HUDEP-2 (cell line): ENCODE measurements around the gene TBCA.
A peak's percentile ranks its signal among the peaks of the same experiment; 100 is the strongest.
"Not testable (repeated sequence)": the region's sequence is repeated elsewhere in the genome, so short reads cannot be mapped to it uniquely, and the experiment has no call there.

Experiments
- DNase-seq, 76 experiments: peaks; one replicate each; lab custom pipeline; 2025; ENCODE audit not compliant: unreplicated experiment in 76 of 76; lab: John Stamatoyannopoulos, UW

TBCA gene

GRCh38 chr5:77718934-77719610 lies 57.1 kb downstream of the TBCA start:
- DNase-seq, result no peak

GRCh38 chr5:77709993-77710685 lies 66.0 kb downstream of the TBCA start:
- DNase-seq, result no peak

- no peak for DNase-seq
Measured at GRCh38 chr5:77709340-77709739, 66.8 kb downstream of the TBCA start.

- no peak for DNase-seq
Measured at GRCh38 chr5:77707791-77708190, 68.3 kb downstream of the TBCA start.

- not testable (repeated sequence) for DNase-seq
Measured at GRCh38 chr5:77699569-77699968, 76.6 kb downstream of the TBCA start.

- DNase-seq, result no peak
Measured at GRCh38 chr5:77698920-77699319, 77.2 kb downstream of the TBCA start.

- no peak for DNase-seq
Measured at GRCh38 chr5:77697692-77698091, 78.4 kb downstream of the TBCA start.

- DNase-seq, result no peak
Measured at GRCh38 chr5:77696120-77696519, 80.0 kb downstream of the TBCA start.

GRCh38 chr5:77693913-77694312 lies 82.2 kb downstream of the TBCA start:
- no peak for DNase-seq

GRCh38 chr5:77683171-77683732 lies 92.9 kb downstream of the TBCA start:
- no peak for DNase-seq

- no peak for DNase-seq
Measured at GRCh38 chr5:77670526-77670925, 105.6 kb downstream of the TBCA start.

GRCh38 chr5:77669677-77670076 lies 106.5 kb downstream of the TBCA start:
- no peak for DNase-seq

GRCh38 chr5:77663090-77663863 lies 112.9 kb downstream of the TBCA start:
- no peak for DNase-seq

- DNase-seq, result no peak
Measured at GRCh38 chr5:77662635-77663034, 113.5 kb downstream of the TBCA start.

GRCh38 chr5:77658662-77659061 lies 117.5 kb downstream of the TBCA start:
- DNase-seq, result no peak

GRCh38 chr5:77651343-77651742 lies 124.8 kb downstream of the TBCA start:
- no peak for DNase-seq

- DNase-seq, result no peak
Measured at GRCh38 chr5:77650686-77651085, 125.5 kb downstream of the TBCA start.

GRCh38 chr5:77649776-77650175 lies 126.4 kb downstream of the TBCA start:
- DNase-seq, result no peak

- no peak for DNase-seq
Measured at GRCh38 chr5:77645995-77646639, 130.0 kb downstream of the TBCA start.

- DNase-seq, result peak in 16 of 76 experiments; percentile 4 to 35 (median 16)
Measured at GRCh38 chr5:77645158-77645994, 130.8 kb downstream of the TBCA start.
